H1 (cell line): ENCODE measurements around the gene GIMAP2. TPM values are rescaled to one million over a fixed set of nuclear protein-coding genes. Genes with fewer than 3 reads are reported as not detected.

Experiments
- JUND ChIP-seq: IDR thresholded peaks from 2 replicates; pipeline ENCODE4 v1.6.1; 2011; ENCODE audit warnings: mild to moderate bottlenecking, improper control_type of control experiment, low read length
- POLR2A ChIP-seq, 2 experiments: IDR thresholded peaks; 1 replicate in 1 of 2; 2 replicates in 1 of 2; pipeline ENCODE4 v1.6.1; 2011; ENCODE audit warnings: low read depth in 2 of 2, low read length in 2 of 2, mild to moderate bottlenecking in 2 of 2; ENCODE audit errors: control extremely low read depth in 1 of 2
- polyA plus RNA-seq, 7 experiments: library from polyadenylated mRNA; depleted of rRNA in 3 of 7; stranded (reverse) in 5 of 7; unstranded in 2 of 7; fragments of >200 nt in 5 of 7; fragments of 200-250 nt in 2 of 7; gene quantifications; 1 replicate in 5 of 7; 2 replicates in 1 of 7; 4 replicates in 1 of 7; pipeline versions ENCODE4 v1.2.1 to v1.2.3, GENCODE V29; 2011 to 2013; ENCODE audit warnings: missing spikeins in 2 of 7, mixed read lengths in 2 of 7
- total RNA-seq: library from RNA; stranded (reverse); fragmentation: NEBNext Ultra II Directional; extraction: Animal tissue kit (Norgen Biotek cat#: 25700); gene quantifications from 2 replicates; pipeline ENCODE4 v1.2.1, GENCODE V29; 2021

The GIMAP2 gene
- total and polyA plus RNA-seq, 2 of the 8 experiments (the other 6 are each of a cell fraction or from before 2014, with no cell fraction given), result not detected

GRCh38 chr7:150686030-150686631 is 625 bp downstream of the GIMAP2 start (continued):
- TF ChIP-seq POLR2A (IDR thresholded peaks at IDR 0.05; ENCODE audit: control extremely low read depth in 1 of 2, low read depth in 2 of 2, low read length in 2 of 2) (no peak), JUND (no peak)
